Measurements from ENCODE around the gene PTPRR.
"Not testable (repeated sequence)": the region's sequence is repeated elsewhere in the genome, so short reads cannot be mapped to it uniquely, and the experiment has no call there.

The PTPRR gene

GRCh38 chr12:70838127-70838526, 82.4 kb downstream of the PTPRR start:
- FAIRE-seq, result no peak

GRCh38 chr12:70837026-70837425, 83.5 kb downstream of the PTPRR start:
- FAIRE-seq, result no peak

GRCh38 chr12:70835948-70836347, 84.6 kb downstream of the PTPRR start:
- no peak for FAIRE-seq

- FAIRE-seq, result no peak
These were observed 89.0 kb downstream of the PTPRR start for GRCh38 chr12:70831543-70831942.

GRCh38 chr12:70830221-70831061, 90.1 kb downstream of the PTPRR start:
- FAIRE-seq, result no peak

- no peak for FAIRE-seq
These were observed 91.5 kb downstream of the PTPRR start for GRCh38 chr12:70829070-70829469.

- FAIRE-seq, result no peak
These were observed 92.2 kb downstream of the PTPRR start for GRCh38 chr12:70828351-70828750.

GRCh38 chr12:70826156-70826555, 94.4 kb downstream of the PTPRR start:
- FAIRE-seq, result no peak

GRCh38 chr12:70824511-70824910, 96.0 kb downstream of the PTPRR start:
- FAIRE-seq, result no peak

GRCh38 chr12:70823182-70823976, 97.2 kb downstream of the PTPRR start:
- no peak for FAIRE-seq

GRCh38 chr12:70822412-70822811, 98.1 kb downstream of the PTPRR start:
- FAIRE-seq, result no peak

GRCh38 chr12:70815971-70816391, 104.6 kb downstream of the PTPRR start:
- peak; percentile 99 for FAIRE-seq

GRCh38 chr12:70815056-70815455, 105.5 kb downstream of the PTPRR start:
- no peak for FAIRE-seq

- no peak for FAIRE-seq
These were observed 107.0 kb downstream of the PTPRR start for GRCh38 chr12:70813559-70813958.

- FAIRE-seq, result no peak
These were observed 108.4 kb downstream of the PTPRR start for GRCh38 chr12:70812136-70812535.

- no peak for FAIRE-seq
These were observed 110.7 kb downstream of the PTPRR start for GRCh38 chr12:70809887-70810286.

GRCh38 chr12:70807993-70808392, 112.5 kb downstream of the PTPRR start:
- FAIRE-seq, result not testable (repeated sequence)

GRCh38 chr12:70806827-70807226, 113.7 kb downstream of the PTPRR start:
- FAIRE-seq, result no peak

- FAIRE-seq, result no peak
These were observed 114.5 kb downstream of the PTPRR start for GRCh38 chr12:70806043-70806442.

GRCh38 chr12:70798016-70798783, 122.3 kb downstream of the PTPRR start:
- no peak for FAIRE-seq

GRCh38 chr12:70796989-70797388, 123.5 kb downstream of the PTPRR start:
- FAIRE-seq, result no peak

GRCh38 chr12:70795608-70796007, 124.9 kb downstream of the PTPRR start:
- no peak for FAIRE-seq

GRCh38 chr12:70794131-70794530, 126.4 kb downstream of the PTPRR start:
- FAIRE-seq, result no peak
